ENCODE results near the gene LIMS4.
"Not testable (repeated sequence)": the region's sequence is repeated elsewhere in the genome, so short reads cannot be mapped to it uniquely, and the experiment has no call there.

Gene LIMS4

GRCh38 chr2:110472171-110473058, at the start of gene LIMS4:
LIMS4 (minus strand) TSS chr2:110472816; CDS start chr2:110472778, 38 bp downstream.
- not testable (repeated sequence) for DNase-seq (ENCODE audit: low read depth in 1 of 2, low spot score in 1 of 2)

GRCh38 chr2:110499755-110500377, 27.2 kb upstream of the LIMS4 start:
- DNase-seq (ENCODE audit: low read depth in 1 of 2, low spot score in 1 of 2), result not testable (repeated sequence)

GRCh38 chr2:110496027-110496426, 23.4 kb upstream of the LIMS4 start:
- not testable (repeated sequence) for DNase-seq (ENCODE audit: low read depth in 1 of 2, low spot score in 1 of 2)

GRCh38 chr2:110494488-110494887, 21.9 kb upstream of the LIMS4 start:
- not testable (repeated sequence) for DNase-seq (ENCODE audit: low read depth in 1 of 2, low spot score in 1 of 2)

GRCh38 chr2:110488991-110489390, 16.4 kb upstream of the LIMS4 start:
- not testable (repeated sequence) for DNase-seq (ENCODE audit: low read depth in 1 of 2, low spot score in 1 of 2)

- not testable (repeated sequence) for DNase-seq (ENCODE audit: low read depth in 1 of 2, low spot score in 1 of 2)
These were observed 10.1 kb upstream of the LIMS4 start for GRCh38 chr2:110482697-110483096.

- DNase-seq (ENCODE audit: low read depth in 1 of 2, low spot score in 1 of 2), result not testable (repeated sequence)
These were observed 8.6 kb upstream of the LIMS4 start for GRCh38 chr2:110481200-110481599.

- DNase-seq (ENCODE audit: low read depth in 1 of 2, low spot score in 1 of 2), result not testable (repeated sequence)
These were observed 7.5 kb upstream of the LIMS4 start for GRCh38 chr2:110480084-110480483.

- not testable (repeated sequence) for DNase-seq (ENCODE audit: low read depth in 1 of 2, low spot score in 1 of 2)
These were observed 4.8 kb upstream of the LIMS4 start for GRCh38 chr2:110477370-110477769.

GRCh38 chr2:110476952-110477351, 4.3 kb upstream of the LIMS4 start:
- not testable (repeated sequence) for DNase-seq (ENCODE audit: low read depth in 1 of 2, low spot score in 1 of 2)

- not testable (repeated sequence) for DNase-seq (ENCODE audit: low read depth in 1 of 2, low spot score in 1 of 2)
These were observed 3.2 kb upstream of the LIMS4 start for GRCh38 chr2:110475627-110476359.

GRCh38 chr2:110474898-110475297, 2.3 kb upstream of the LIMS4 start:
- not testable (repeated sequence) for DNase-seq (ENCODE audit: low read depth in 1 of 2, low spot score in 1 of 2)

- DNase-seq (ENCODE audit: low read depth in 1 of 2, low spot score in 1 of 2), result not testable (repeated sequence)
These were observed 393 bp upstream of the LIMS4 start for GRCh38 chr2:110473059-110473358.

- DNase-seq (ENCODE audit: low read depth in 1 of 2, low spot score in 1 of 2), result not testable (repeated sequence)
These were observed 3.7 kb downstream of the LIMS4 start for GRCh38 chr2:110468921-110469320.

- not testable (repeated sequence) for DNase-seq (ENCODE audit: low read depth in 1 of 2, low spot score in 1 of 2)
These were observed 7.3 kb downstream of the LIMS4 start for GRCh38 chr2:110465312-110465711.

GRCh38 chr2:110462458-110462857, 10.2 kb downstream of the LIMS4 start:
- DNase-seq (ENCODE audit: low read depth in 1 of 2, low spot score in 1 of 2), result not testable (repeated sequence)

- DNase-seq (ENCODE audit: low read depth in 1 of 2, low spot score in 1 of 2), result not testable (repeated sequence)
These were observed 12.3 kb downstream of the LIMS4 start for GRCh38 chr2:110460318-110460717.

GRCh38 chr2:110457214-110457590, 15.4 kb downstream of the LIMS4 start:
- not testable (repeated sequence) for DNase-seq (ENCODE audit: low read depth in 1 of 2, low spot score in 1 of 2)

GRCh38 chr2:110456291-110457213, 16.1 kb downstream of the LIMS4 start:
- not testable (repeated sequence) for DNase-seq (ENCODE audit: low read depth in 1 of 2, low spot score in 1 of 2)

GRCh38 chr2:110455080-110455670, 17.4 kb downstream of the LIMS4 start:
- not testable (repeated sequence) for DNase-seq (ENCODE audit: low read depth in 1 of 2, low spot score in 1 of 2)

Measured in activated CD4-positive, alpha-beta T cell treated with anti-CD3 and anti-CD28 coated beads, Interleukin-2, amount 50 U/mL, for 24 hours (primary cell).